Endothelial cell of umbilical vein (primary cell): ENCODE measurements around the gene TMEM204. TPM values are rescaled to one million over a fixed set of nuclear protein-coding genes. Genes with fewer than 3 reads are reported as not detected.

Source experiments
- BruUV-seq: library from RNA; stranded (reverse); fragments of 400-500 nt; replicated peaks from 2 replicates; lab custom pipeline; 2021; lab: Mats Ljungman, UMichigan
- CTCF ChIA-PET: fragments of 300-600, 350-600 bp; sonication (Branson Sonifier 250); formaldehyde crosslinking; loops from one replicate; lab custom pipeline; 2021; ENCODE audit warnings: antibody characterized with exemption, inconsistent platforms; lab: Charles Lee
- POLR2A ChIA-PET: fragments of 300-600, 350-600 bp; sonication (Branson Sonifier 250); formaldehyde crosslinking; loops from one replicate; lab custom pipeline; 2021; ENCODE audit warnings: antibody characterized with exemption, inconsistent platforms; lab: Charles Lee
- DNase-seq: peaks from one replicate; pipeline ENCODE4 v3.0.0-alpha.2; 2011; ENCODE audit warnings: low read depth, low spot score
- FAIRE-seq: peaks from 2 replicates; lab custom pipeline; 2011; peaks lifted over from hg19 to GRCh38; lab: Jason Lieb, UNC
- H2AFZ ChIP-seq: 2 replicates; pipeline ENCODE4 v1.6.0; 2012; ENCODE audit warnings: low read depth, low read length, control low read depth, inconsistent platforms
- H3K27ac ChIP-seq: 2 replicates; pipeline ENCODE4 v1.5.1; 2011; ENCODE audit warnings: low read depth, mild to moderate bottlenecking, control low read depth, low read length, moderate library complexity; ENCODE audit not compliant: insufficient read depth
- H3K27me3 ChIP-seq, 2 experiments: 2 replicates each; pipeline versions ENCODE4 v1.6.0 to v1.6.1; 2011; ENCODE audit warnings: low read length in 2 of 2, mixed read lengths in 1 of 2; ENCODE audit not compliant: control insufficient read depth in 2 of 2, insufficient read depth in 2 of 2
- H3K36me3 ChIP-seq, 2 experiments: 2 replicates in 1 of 2; 3 replicates in 1 of 2; pipeline ENCODE4 v1.5.1; 2011; ENCODE audit warnings: low read length in 2 of 2, mild to moderate bottlenecking in 1 of 2, moderate library complexity in 1 of 2; ENCODE audit not compliant: control insufficient read depth in 2 of 2, insufficient read depth in 2 of 2; ENCODE audit errors: extremely low read depth in 1 of 2
- H3K4me1 ChIP-seq: 3 replicates; pipeline ENCODE4 v1.5.1; 2011; ENCODE audit warnings: mild to moderate bottlenecking, low read length; ENCODE audit not compliant: control insufficient read depth, insufficient read depth; ENCODE audit errors: extremely low read depth
- H3K4me2 ChIP-seq: 2 replicates; pipeline ENCODE4 v1.6.1; 2011; ENCODE audit warnings: low read length, control low read depth, mixed read lengths; ENCODE audit not compliant: insufficient read depth
- H3K4me3 ChIP-seq, 3 experiments: fragments of 200-600 bp in 1 of 3; sonication (generic), shearing (Covaris generic) in 1 of 3; replicated peaks in 1 of 3; 2 replicates each; pipeline ENCODE4 v1.5.1; 2011 to 2016; ENCODE audit warnings: control low read depth in 3 of 3, low read length in 3 of 3, mild to moderate bottlenecking in 2 of 3, inconsistent platforms in 1 of 3, low read depth in 1 of 3, moderate library complexity in 1 of 3; ENCODE audit not compliant: insufficient read depth in 1 of 3
- H3K79me2 ChIP-seq: 2 replicates; pipeline ENCODE4 v1.6.0; 2012; ENCODE audit warnings: low read length, inconsistent platforms; ENCODE audit not compliant: control insufficient read depth, insufficient read depth
- H3K9ac ChIP-seq: replicated peaks from 2 replicates; pipeline ENCODE3; 2011; ENCODE audit warnings: low read length, control low read depth; ENCODE audit not compliant: insufficient read depth; ENCODE audit errors: extremely low read depth
- H3K9me1 ChIP-seq: replicated peaks from 3 replicates; pipeline ENCODE4 v1.6.0; 2011; ENCODE audit warnings: mild to moderate bottlenecking, low read length; ENCODE audit not compliant: control insufficient read depth, insufficient read depth; ENCODE audit errors: extremely low read depth
- H3K9me3 ChIP-seq: replicated peaks from 2 replicates; pipeline ENCODE4 v1.5.1; 2012; ENCODE audit warnings: low read length, inconsistent platforms; ENCODE audit not compliant: control insufficient read depth, insufficient read depth
- H4K20me1 ChIP-seq: replicated peaks from 2 replicates; pipeline ENCODE3; 2011; ENCODE audit warnings: mild to moderate bottlenecking, low read length; ENCODE audit not compliant: control insufficient read depth, insufficient read depth; ENCODE audit errors: extremely low read depth
- CTCF ChIP-seq, 2 donors: IDR thresholded peaks; 1 replicate in 1 of 2; 2 replicates in 1 of 2; pipeline ENCODE4 v1.5.1; 2011; ENCODE audit warnings: low read length in 2 of 2, mild to moderate bottlenecking in 2 of 2, moderate library complexity in 2 of 2, control low read depth in 1 of 2, inconsistent platforms in 1 of 2, low read depth in 1 of 2; ENCODE audit not compliant: insufficient read depth in 1 of 2; ENCODE audit errors: extremely low read depth in 1 of 2
- EZH2 ChIP-seq: IDR thresholded peaks from 2 replicates; pipeline ENCODE4 v1.6.1; 2012; ENCODE audit warnings: borderline replicate concordance, low read depth, mild to moderate bottlenecking, moderate library complexity, low read length, inconsistent platforms; ENCODE audit not compliant: severe bottlenecking
- FOS ChIP-seq: IDR thresholded peaks from 2 replicates; pipeline ENCODE4 v1.6.1; 2011; ENCODE audit warnings: mild to moderate bottlenecking, low read length, moderate library complexity, borderline replicate concordance; ENCODE audit not compliant: insufficient read depth
- GATA2 ChIP-seq: IDR thresholded peaks from 2 replicates; pipeline ENCODE4 v1.7.0; 2011; ENCODE audit warnings: low read depth, mild to moderate bottlenecking, moderate library complexity, mixed read lengths, low read length; ENCODE audit not compliant: insufficient read length, insufficient read depth
- JUN ChIP-seq: IDR thresholded peaks from 2 replicates; pipeline ENCODE4 v1.6.1; 2011; ENCODE audit warnings: borderline replicate concordance, low read depth; ENCODE audit not compliant: insufficient read length, insufficient read depth
- MAX ChIP-seq: IDR thresholded peaks from 2 replicates; pipeline ENCODE4 v1.6.1; 2011; ENCODE audit not compliant: insufficient read depth, insufficient read length
- MYC ChIP-seq: IDR thresholded peaks from one replicate; pipeline ENCODE4 v1.6.1; 2011; ENCODE audit warnings: mild to moderate bottlenecking, low read depth, low read length
- POLR2A ChIP-seq: IDR thresholded peaks from 2 replicates; pipeline ENCODE4 v1.6.1; 2012; ENCODE audit warnings: low read depth, mild to moderate bottlenecking, control low read depth, low read length
- POLR2AphosphoS5 ChIP-seq: IDR thresholded peaks from 2 replicates; pipeline ENCODE4 v1.6.1; 2012; ENCODE audit warnings: low read depth, mild to moderate bottlenecking, control low read depth, low read length, moderate library complexity; ENCODE audit not compliant: insufficient read depth
- dilution Hi-C: fragments of 300-500 bp; cut with MboI; formaldehyde crosslinking; loops from one replicate; pipeline ENCODE4 v1.15.0; 2019; ENCODE audit warnings: low sequenced_read_pairs; ENCODE audit not compliant: extremely low pct_ligation_motif_present
- intact Hi-C: fragments of 100-400 bp; cut with micrococcal nuclease; formaldehyde crosslinking; loops from one replicate; pipeline ENCODE4 v1.10.0; 2022
- polyA plus RNA-seq, 4 experiments: library from polyadenylated mRNA; depleted of rRNA in 3 of 4; stranded (reverse) in 3 of 4; unstranded in 1 of 4; fragments of >200 nt; gene quantifications; 2 replicates each; pipeline versions ENCODE4 v1.2.1 to v1.2.3, GENCODE V29; 2011 to 2012; ENCODE audit warnings: missing spikeins in 1 of 4
- total RNA-seq: library from RNA; stranded (reverse); gene quantifications from 2 replicates; pipeline ENCODE4 v1.2.3, GENCODE V29; 2021

The TMEM204 gene
- total and polyA plus RNA-seq, 2 donors (not counting 3 experiments of a cell fraction or from before 2014, with no cell fraction given), result 32.5 to 50.7 TPM

- Histone ChIP-seq H3K9me3 (no peaks in the 10 kb centered on the region), H3K9ac (no peak overlapping the region), H3K9me1 (no peaks in the 10 kb centered on the region), H4K20me1 (no peaks in the 10 kb centered on the region), H3K4me1 (peaks cover 14% of the 10 kb centered on the region), H3K36me3 (no peaks in the 10 kb centered on the region), H3K79me2 (no peaks in the 10 kb centered on the region), H3K4me2 (no peak overlapping the region), H2AFZ (no peak overlapping the region), H3K27me3 (no peaks in the 10 kb centered on the region), H3K4me3 (no peak overlapping the region), H3K27ac (no peak overlapping the region)
- BruUV-seq, result no TSS peak
- no peak for TF ChIP-seq GATA2
- TF ChIP-seq POLR2AphosphoS5, result no peak
- TF ChIP-seq MAX, result no peak
- TF ChIP-seq MYC, result no peak
- TF ChIP-seq POLR2A, result no peak
- no peak for TF ChIP-seq FOS
- TF ChIP-seq EZH2, result no peak
- TF ChIP-seq CTCF (IDR thresholded peaks at IDR 0.05; ENCODE audit: extremely low read depth in 1 of 2, insufficient read depth in 1 of 2, low read depth in 1 of 2, low read length in 2 of 2), result no peak
- no peak for TF ChIP-seq JUN
- dilution Hi-C loops (no loop called here), intact Hi-C loops (no loop called here)
- DNase-seq, result no peak
- POLR2A ChIA-PET, result interaction anchor here (0.5 kb wide), 1 partner anchor 43 kb away, joined by 4 read pairs; no protein-coding TSS in a partner anchor
- FAIRE-seq, result peak; percentile 68
- CTCF ChIA-PET, result interaction anchor here (0.7 kb wide), 1 partner anchor 32 kb away, joined by 3 read pairs; no protein-coding TSS in a partner anchor
Measured at GRCh38 chr16:1526608-1527555, 6.6 kb upstream of the TMEM204 start.
